Hepatic stellate cell (primary cell): Measurements from ENCODE around the gene HRH1.
A peak's percentile ranks its signal among the peaks of the same experiment; 100 is the strongest.
"Not testable (repeated sequence)": the region's sequence is repeated elsewhere in the genome, so short reads cannot be mapped to it uniquely, and the experiment has no call there.

Experiments
- DNase-seq: peaks from one replicate; pipeline ENCODE4 v3.0.0; 2011; ENCODE audit warnings: low spot score

The HRH1 gene, protein sequence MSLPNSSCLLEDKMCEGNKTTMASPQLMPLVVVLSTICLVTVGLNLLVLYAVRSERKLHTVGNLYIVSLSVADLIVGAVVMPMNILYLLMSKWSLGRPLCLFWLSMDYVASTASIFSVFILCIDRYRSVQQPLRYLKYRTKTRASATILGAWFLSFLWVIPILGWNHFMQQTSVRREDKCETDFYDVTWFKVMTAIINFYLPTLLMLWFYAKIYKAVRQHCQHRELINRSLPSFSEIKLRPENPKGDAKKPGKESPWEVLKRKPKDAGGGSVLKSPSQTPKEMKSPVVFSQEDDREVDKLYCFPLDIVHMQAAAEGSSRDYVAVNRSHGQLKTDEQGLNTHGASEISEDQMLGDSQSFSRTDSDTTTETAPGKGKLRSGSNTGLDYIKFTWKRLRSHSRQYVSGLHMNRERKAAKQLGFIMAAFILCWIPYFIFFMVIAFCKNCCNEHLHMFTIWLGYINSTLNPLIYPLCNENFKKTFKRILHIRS

GRCh38 chr3:11154036-11154952, at the start of gene HRH1:
TSS of gene HRH1 (plus strand) at chr3:11154493. CDS start at chr3:11259038, 104,545 bp downstream.
- DNase-seq: no peak

DNA sequence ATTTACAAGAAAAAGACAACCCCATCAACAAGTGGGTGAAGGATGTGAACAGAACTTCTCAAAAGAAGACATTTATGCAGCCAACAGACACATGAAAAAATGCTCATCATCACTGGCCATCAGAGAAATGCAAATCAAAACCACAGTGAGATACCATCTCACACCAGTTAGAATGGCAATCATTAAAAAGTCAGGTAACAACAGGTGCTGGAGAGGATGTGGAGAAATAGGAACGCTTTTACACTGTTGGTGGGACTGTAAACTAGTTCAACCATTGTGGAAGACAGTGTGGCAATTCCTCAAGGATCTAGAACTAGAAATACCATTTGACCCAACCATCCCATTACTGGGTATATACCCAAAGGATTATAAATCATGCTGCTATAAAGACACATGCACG, 41.0 kb upstream of the HRH1 start:
- not testable (repeated sequence) for DNase-seq

DNA sequence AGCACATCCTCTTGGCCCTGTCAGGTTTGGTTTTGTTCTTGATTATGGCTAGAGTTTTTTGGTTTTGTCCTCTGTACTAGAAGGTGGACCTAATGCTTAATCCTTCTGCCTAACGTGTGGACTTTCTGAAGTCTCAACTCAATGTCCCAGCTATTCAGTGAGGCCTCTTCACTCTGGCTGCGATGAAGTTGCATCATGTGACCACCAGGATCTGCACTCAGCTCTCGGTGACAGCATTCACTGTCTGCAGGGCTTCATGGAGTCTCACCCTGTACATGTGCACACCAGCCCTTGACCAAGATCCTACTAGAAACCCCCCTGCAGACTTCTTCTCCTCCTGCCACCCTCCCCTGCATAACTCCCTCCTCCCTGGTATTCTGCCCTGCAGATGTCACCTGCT, 38.7 kb upstream of the HRH1 start:
- DNase-seq: no peak

DNA sequence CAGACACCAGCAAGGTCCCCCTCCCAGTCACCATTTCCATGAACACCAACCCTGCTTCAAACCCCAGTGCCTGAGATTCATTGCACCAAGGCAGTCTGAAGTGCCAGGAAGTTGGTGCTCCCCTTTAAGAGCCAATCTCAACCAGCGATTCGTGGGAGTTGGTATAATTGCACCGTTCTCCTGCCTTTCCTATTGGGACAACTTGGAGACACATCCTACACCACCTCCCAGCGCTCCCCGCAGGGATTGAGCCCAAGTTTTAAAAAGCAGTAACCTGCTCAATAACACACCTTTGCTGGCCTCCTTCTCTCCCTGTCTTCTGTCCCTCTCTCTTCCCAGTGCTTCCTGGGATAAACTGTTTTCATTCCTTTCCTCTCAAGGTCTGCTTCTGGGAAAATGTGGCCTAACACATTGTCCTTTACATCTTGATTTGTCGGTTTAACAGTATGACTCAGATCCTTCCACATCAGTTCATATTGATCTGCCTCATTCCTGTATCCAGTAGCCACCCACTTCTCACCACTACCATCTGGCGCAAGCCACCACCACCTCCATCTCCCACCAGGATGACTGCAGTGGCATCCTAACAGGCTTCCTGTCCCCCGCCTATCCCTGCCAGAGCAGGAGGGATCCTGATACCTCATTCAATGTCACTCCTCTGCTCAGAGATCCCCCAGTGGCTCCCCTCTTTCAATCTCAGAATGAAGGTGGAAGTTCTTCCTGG, 37.8 kb upstream of the HRH1 start:
- no peak for DNase-seq

DNA sequence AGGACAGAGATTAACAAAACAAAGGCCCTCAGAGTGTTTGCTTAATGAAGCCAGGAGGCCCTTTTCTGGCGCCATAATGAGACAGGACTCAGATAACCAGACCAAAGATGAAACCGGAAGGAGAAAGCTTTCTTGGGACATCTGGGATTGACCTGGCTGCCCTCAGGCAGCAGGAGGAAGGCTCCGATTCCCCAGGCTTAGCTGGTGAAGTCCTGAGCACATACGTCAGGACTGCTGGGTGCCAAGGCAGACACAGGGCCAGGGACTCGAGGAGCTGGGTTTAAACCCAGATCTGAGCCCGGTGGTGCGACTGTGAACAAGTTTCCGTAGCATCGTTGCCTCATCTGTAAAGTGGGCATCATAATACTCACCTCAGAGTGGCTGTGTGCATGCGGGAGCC, 36.7 kb upstream of the HRH1 start:
- no peak for DNase-seq

- peak; percentile 29 for DNase-seq
Measured at GRCh38 chr3:11118181-11118682, 36.1 kb upstream of the HRH1 start.

DNA sequence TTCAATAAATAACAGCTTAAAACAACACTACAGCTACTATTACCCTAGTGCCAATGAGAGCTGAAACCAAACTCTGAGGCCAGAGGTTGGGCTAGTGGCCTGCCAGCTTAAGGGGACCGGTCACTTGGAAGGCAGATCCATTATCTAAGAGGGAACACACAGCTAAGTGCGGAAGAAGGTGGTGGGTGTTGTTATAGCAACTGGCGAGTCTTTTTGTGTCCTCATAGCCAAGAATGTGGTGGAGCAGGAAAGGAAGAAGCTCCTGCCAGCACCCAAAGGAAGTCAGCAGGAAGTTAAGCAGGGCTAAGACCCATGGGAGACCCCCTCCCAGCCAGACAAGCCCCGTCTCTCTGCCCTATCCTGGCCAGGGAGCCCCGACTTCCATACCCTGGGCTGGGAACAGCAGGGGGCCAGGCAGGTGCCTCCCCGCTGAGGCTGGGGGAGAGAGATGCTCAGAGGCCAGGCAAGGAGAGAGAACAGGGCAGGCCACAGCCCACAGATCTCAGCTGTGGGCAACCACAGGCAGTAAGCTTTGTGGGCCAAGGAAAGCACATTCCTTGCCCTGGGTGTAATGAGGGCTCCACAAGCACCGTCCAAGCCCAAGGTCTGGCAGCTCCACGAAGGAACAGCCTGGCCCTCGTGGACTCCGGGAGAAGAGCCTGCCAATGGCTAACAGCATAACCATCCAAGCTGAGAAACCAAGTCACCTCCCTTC, 34.0 kb upstream of the HRH1 start:
- peak; percentile 42 for DNase-seq

DNA sequence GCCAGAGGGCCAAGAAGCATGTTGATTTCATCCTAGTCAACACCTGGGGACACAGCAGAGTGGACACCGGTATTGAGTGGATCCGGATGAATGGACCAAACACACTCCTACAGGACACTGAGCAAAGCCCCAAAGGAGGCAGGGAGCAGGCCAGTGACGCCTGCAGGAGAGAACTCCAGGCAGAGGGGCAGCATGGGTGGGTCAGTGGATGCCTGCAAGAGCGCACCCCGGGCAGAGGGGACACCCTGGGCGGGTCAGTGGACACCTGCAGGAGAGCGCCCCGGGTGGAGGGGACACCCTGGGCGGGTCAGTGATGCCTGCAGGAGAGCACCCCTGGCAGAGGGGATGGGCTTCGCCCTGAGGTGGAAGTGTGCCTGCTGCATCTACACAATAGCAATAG, 27.6 kb upstream of the HRH1 start:
- DNase-seq: no peak

- DNase-seq: no peak
Measured at GRCh38 chr3:11128682-11129632, 25.3 kb upstream of the HRH1 start.

DNA sequence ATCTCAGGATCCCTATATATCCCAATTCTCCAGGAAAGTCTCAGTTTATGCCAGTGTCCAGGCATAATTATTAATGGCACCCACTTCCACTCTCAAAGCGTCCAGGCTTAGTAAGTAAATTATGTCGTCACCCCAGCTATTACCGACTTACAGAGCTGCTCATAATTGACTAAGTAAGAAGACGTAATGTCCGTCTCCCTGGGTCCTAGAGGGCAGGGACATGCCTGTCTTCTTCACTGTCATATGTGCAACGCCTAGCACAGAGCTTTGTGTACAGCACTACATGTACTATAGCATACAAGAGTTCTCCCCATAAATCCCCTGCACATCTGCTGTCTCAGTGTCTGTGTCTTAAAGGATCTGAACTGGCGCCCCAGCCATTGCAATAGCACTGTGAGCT, 23.9 kb upstream of the HRH1 start:
- DNase-seq: no peak

GRCh38 chr3:11131371-11131770, 22.9 kb upstream of the HRH1 start:
- no peak for DNase-seq

GRCh38 chr3:11131886-11132285, 22.4 kb upstream of the HRH1 start:
- DNase-seq: not testable (repeated sequence)

- DNase-seq: no peak
Measured at GRCh38 chr3:11132861-11133260, 21.4 kb upstream of the HRH1 start.

DNA sequence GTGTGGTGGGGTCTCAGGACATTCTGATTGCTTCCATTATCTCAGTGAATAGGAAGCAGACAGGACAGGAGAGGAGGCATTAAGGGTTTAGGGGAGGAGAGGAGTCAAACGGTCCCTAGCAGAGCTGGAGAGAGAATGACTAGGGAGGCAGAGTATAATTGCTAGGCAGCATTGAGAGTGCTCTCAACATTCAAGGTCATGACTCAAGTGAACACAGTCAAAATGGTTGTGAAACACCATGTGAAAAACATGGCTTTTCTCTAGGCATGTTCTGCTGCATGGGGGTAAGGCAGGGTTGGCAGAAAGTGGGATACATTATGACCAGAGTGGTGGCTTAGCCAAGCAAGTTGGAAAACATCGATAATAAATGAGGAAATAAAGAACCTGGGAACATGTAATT, 19.5 kb upstream of the HRH1 start:
- no peak for DNase-seq

- DNase-seq: no peak
Measured at GRCh38 chr3:11136116-11136515, 18.2 kb upstream of the HRH1 start.

DNA sequence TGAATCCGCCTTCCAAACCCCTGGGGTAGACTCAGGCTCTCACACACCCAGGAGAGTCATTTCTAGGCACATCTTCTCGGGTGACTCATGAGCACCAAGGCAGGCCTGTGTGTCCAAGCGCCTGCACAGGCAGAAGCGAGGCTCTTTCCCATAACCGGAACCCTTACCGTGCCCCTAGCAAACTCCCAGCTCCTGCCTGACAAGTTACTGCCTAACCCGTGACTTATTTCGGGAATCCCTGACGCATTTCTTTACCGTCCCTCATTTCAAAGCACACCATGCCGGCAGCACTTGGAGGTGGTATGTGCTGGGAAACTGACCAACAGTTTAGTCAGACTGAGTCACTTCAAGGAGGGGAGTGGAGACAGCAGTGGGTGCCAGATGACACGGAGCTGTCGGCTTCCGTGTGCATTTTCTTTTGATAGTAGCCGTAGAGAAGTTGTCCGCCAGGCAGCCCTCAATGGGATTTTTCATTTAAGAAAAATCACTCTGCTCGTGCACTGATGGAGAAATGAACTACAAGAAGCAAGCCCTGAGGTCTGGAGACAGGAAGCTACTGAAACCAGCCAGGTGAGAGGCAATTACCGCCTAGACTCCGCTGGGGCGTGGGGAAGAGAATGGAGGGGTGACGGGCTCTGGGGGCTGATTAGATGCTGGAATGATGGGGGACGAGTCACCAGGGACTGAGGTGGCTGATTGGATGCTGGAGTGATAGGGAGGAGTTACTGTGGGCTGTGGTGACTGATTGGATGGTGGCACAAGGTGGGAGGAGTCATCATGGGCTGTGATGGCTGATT, 17.3 kb upstream of the HRH1 start:
- peak; percentile 90 for DNase-seq

DNA sequence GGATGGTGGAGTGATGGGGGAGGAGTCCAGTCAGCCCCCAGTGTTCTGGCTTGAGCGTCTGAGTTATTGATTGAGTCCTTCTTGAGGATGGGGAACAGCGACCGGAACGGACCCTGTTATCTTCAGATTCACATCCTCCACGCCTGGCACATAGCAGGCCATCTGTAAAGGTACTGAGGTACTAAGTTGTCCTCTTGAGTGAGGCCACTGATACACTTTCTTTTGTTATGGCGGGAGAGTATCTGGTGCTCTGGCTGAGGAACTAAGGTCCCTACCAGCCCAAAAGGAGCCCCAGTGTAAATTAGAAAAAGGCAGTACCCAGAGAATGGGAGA, 16.7 kb upstream of the HRH1 start:
- no peak for DNase-seq

DNA sequence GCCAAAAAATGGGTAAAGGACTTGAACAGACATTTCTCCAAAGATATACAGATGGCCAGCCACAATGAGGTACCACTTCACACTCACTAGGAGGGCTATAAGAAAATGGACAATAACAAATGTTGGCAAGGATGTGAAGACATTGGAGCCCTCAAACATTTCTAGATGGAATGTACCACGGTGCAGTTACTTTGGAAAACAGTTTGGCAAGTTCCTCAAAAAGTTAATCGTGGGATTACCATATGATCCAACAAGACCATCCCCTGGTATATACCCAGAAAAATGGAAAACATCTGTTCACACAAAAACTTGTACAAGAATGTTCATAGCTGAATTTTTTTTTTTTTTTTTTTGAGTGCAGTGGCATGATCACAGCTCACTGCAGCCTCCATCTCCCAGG, 15.9 kb upstream of the HRH1 start:
- DNase-seq: no peak

DNA sequence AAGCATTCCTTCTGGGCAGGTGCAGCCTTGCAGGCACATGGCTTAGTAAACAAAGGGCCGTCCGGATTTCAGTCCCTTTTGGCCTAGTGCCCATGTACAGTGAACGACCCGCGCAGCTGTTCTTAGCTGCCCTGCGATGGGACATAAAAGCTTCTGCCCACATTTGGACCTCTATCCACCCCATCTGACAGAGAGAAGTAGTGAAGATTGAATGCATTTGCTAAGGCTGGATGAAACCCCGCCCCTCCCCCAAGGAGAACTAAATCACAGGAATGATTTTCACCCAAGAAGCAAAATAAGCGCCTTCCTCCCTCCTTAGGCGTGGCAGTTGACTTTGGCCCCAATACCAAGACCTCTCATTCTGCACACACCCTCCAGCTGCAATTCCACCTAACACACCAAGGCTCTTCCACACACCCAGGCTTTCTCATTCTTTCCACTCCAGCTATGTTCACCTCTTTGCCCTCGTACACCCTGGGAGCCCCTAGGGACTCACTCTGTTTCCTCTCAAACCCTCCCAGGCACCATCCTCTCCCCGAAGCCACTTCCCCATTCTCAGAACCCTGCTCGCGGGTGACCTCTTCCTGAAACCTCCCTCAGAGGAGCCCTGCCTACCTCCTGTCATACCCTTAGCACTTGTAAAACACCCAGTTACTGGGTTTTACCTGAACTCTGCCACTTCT, 14.1 kb upstream of the HRH1 start:
- no peak for DNase-seq
